ENCODE data around the gene DAPP1.
"Not testable (repeated sequence)": the region's sequence is repeated elsewhere in the genome, so short reads cannot be mapped to it uniquely, and the experiment has no call there.

DAPP1 gene

GRCh38 chr4:99816545-99817308 lies at the start of gene DAPP1:
Gene DAPP1 (plus strand): TSS chr4:99816827. CDS start chr4:99816914, 87 bp downstream.
- in situ Hi-C loops (cut with MboI; ENCODE audit: low pct_unique_long_range_greater_than_20kb, low sequenced_read_pairs) = no loop called here
- peak; percentile 52 for DNase-seq

GRCh38 chr4:99770842-99771241 lies 45.8 kb upstream of the DAPP1 start:
- in situ Hi-C loops (cut with MboI; ENCODE audit: low pct_unique_long_range_greater_than_20kb, low sequenced_read_pairs); DNase-seq: not testable (repeated sequence)

- DNase-seq = no peak
- in situ Hi-C loops (cut with MboI; ENCODE audit: low pct_unique_long_range_greater_than_20kb, low sequenced_read_pairs) = no loop called here
Measured at GRCh38 chr4:99783940-99784339, 32.7 kb upstream of the DAPP1 start.

GRCh38 chr4:99784842-99785241 lies 31.8 kb upstream of the DAPP1 start:
- no peak for DNase-seq
- in situ Hi-C loops (cut with MboI; ENCODE audit: low pct_unique_long_range_greater_than_20kb, low sequenced_read_pairs) = no loop called here

GRCh38 chr4:99790796-99791617 lies 25.6 kb upstream of the DAPP1 start:
- DNase-seq = no peak
- in situ Hi-C loops (cut with MboI; ENCODE audit: low pct_unique_long_range_greater_than_20kb, low sequenced_read_pairs) = no loop called here

GRCh38 chr4:99800332-99801004 lies 16.2 kb upstream of the DAPP1 start:
- in situ Hi-C loops (cut with MboI; ENCODE audit: low pct_unique_long_range_greater_than_20kb, low sequenced_read_pairs) = no loop called here

GRCh38 chr4:99801005-99801699 lies 15.5 kb upstream of the DAPP1 start:
- DNase-seq = no peak
- in situ Hi-C loops (cut with MboI; ENCODE audit: low pct_unique_long_range_greater_than_20kb, low sequenced_read_pairs) = no loop called here

More at GRCh38 chr4:99800332-99801004, 16.2 kb upstream of the DAPP1 start:
- DNase-seq = no peak

- in situ Hi-C loops (cut with MboI; ENCODE audit: low pct_unique_long_range_greater_than_20kb, low sequenced_read_pairs) = no loop called here
- DNase-seq = no peak
Measured at GRCh38 chr4:99803566-99804101, 13.0 kb upstream of the DAPP1 start.

- DNase-seq = no peak
- in situ Hi-C loops (cut with MboI; ENCODE audit: low pct_unique_long_range_greater_than_20kb, low sequenced_read_pairs) = no loop called here
Measured at GRCh38 chr4:99806545-99806944, 10.1 kb upstream of the DAPP1 start.

GRCh38 chr4:99807666-99808065 lies 9.0 kb upstream of the DAPP1 start:
- DNase-seq = no peak
- in situ Hi-C loops (cut with MboI; ENCODE audit: low pct_unique_long_range_greater_than_20kb, low sequenced_read_pairs) = no loop called here

- in situ Hi-C loops (cut with MboI; ENCODE audit: low pct_unique_long_range_greater_than_20kb, low sequenced_read_pairs) = no loop called here
- DNase-seq = peak; percentile 83
Measured at GRCh38 chr4:99808260-99808857, 8.3 kb upstream of the DAPP1 start.

GRCh38 chr4:99809326-99809725 lies 7.3 kb upstream of the DAPP1 start:
- in situ Hi-C loops (cut with MboI; ENCODE audit: low pct_unique_long_range_greater_than_20kb, low sequenced_read_pairs) = no loop called here
- DNase-seq = no peak

GRCh38 chr4:99810536-99810935 lies 6.1 kb upstream of the DAPP1 start:
- in situ Hi-C loops (cut with MboI; ENCODE audit: low pct_unique_long_range_greater_than_20kb, low sequenced_read_pairs) = no loop called here
- DNase-seq = no peak

GRCh38 chr4:99811117-99811516 lies 5.5 kb upstream of the DAPP1 start:
- no peak for DNase-seq
- in situ Hi-C loops (cut with MboI; ENCODE audit: low pct_unique_long_range_greater_than_20kb, low sequenced_read_pairs) = no loop called here

GRCh38 chr4:99811850-99812249 lies 4.8 kb upstream of the DAPP1 start:
- peak; percentile 78 for DNase-seq

GRCh38 chr4:99815597-99816011 lies 1.0 kb upstream of the DAPP1 start:
- DNase-seq = no peak
- in situ Hi-C loops (cut with MboI; ENCODE audit: low pct_unique_long_range_greater_than_20kb, low sequenced_read_pairs) = no loop called here

More at GRCh38 chr4:99811850-99812249, 4.8 kb upstream of the DAPP1 start:
- in situ Hi-C loops (cut with MboI; ENCODE audit: low pct_unique_long_range_greater_than_20kb, low sequenced_read_pairs) = no loop called here

GRCh38 chr4:99817309-99817890 lies 773 bp downstream of the DAPP1 start:
- in situ Hi-C loops (cut with MboI; ENCODE audit: low pct_unique_long_range_greater_than_20kb, low sequenced_read_pairs) = no loop called here
- DNase-seq = peak; percentile 51

- no peak for DNase-seq
- in situ Hi-C loops (cut with MboI; ENCODE audit: low pct_unique_long_range_greater_than_20kb, low sequenced_read_pairs) = no loop called here
Measured at GRCh38 chr4:99818661-99819060, 2.0 kb downstream of the DAPP1 start.

All from KBM-7 (cell line).